HG03521 (cell line): ENCODE data around the gene KCNH5.

Experiments used
- ATAC-seq: cut with Tn5 transposase; IDR thresholded peaks from one replicate; pipeline ENCODE4 v1.9.1; 2021; ENCODE audit warnings: mild to moderate bottlenecking, moderate library complexity; ENCODE audit not compliant: unreplicated experiment

KCNH5 gene

GRCh38 chr14:63045234-63045611 lies at the start of gene KCNH5:
Gene KCNH5, minus strand, starts transcription at chr14:63045458. Its CDS starts 272 bp downstream, at chr14:63045186.
- ATAC-seq = peak; percentile 70

GRCh38 chr14:63091394-63091996 lies 46.2 kb upstream of the KCNH5 start:
- no peak for ATAC-seq

GRCh38 chr14:63088865-63089264 lies 43.6 kb upstream of the KCNH5 start:
- no peak for ATAC-seq

GRCh38 chr14:63078569-63078968 lies 33.3 kb upstream of the KCNH5 start:
- no peak for ATAC-seq

- no peak for ATAC-seq
Measured at GRCh38 chr14:63076488-63076887, 31.2 kb upstream of the KCNH5 start.

GRCh38 chr14:63055631-63056030 lies 10.4 kb upstream of the KCNH5 start:
- ATAC-seq = no peak

GRCh38 chr14:63051992-63052391 lies 6.7 kb upstream of the KCNH5 start:
- no peak for ATAC-seq

- no peak for ATAC-seq
Measured at GRCh38 chr14:63051301-63051700, 6.0 kb upstream of the KCNH5 start.

GRCh38 chr14:63050694-63051093 lies 5.4 kb upstream of the KCNH5 start:
- no peak for ATAC-seq

- no peak for ATAC-seq
Measured at GRCh38 chr14:63046339-63047268, 1.3 kb upstream of the KCNH5 start.

GRCh38 chr14:63045612-63046320 lies 508 bp upstream of the KCNH5 start:
- peak; percentile 12 for ATAC-seq

- no peak for ATAC-seq
Measured at GRCh38 chr14:63039866-63040265, 5.4 kb downstream of the KCNH5 start.

- ATAC-seq = no peak
Measured at GRCh38 chr14:63032641-63033040, 12.6 kb downstream of the KCNH5 start.

GRCh38 chr14:63032076-63032475 lies 13.2 kb downstream of the KCNH5 start:
- no peak for ATAC-seq

- no peak for ATAC-seq
Measured at GRCh38 chr14:63030113-63030512, 15.1 kb downstream of the KCNH5 start.

- no peak for ATAC-seq
Measured at GRCh38 chr14:63027719-63028118, 17.5 kb downstream of the KCNH5 start.

- ATAC-seq = no peak
Measured at GRCh38 chr14:63026491-63026890, 18.8 kb downstream of the KCNH5 start.

GRCh38 chr14:63014621-63015020 lies 30.6 kb downstream of the KCNH5 start:
- ATAC-seq = no peak

GRCh38 chr14:63012171-63012570 lies 33.1 kb downstream of the KCNH5 start:
- ATAC-seq = no peak

- no peak for ATAC-seq
Measured at GRCh38 chr14:63011623-63012022, 33.6 kb downstream of the KCNH5 start.

GRCh38 chr14:63009495-63009894 lies 35.8 kb downstream of the KCNH5 start:
- ATAC-seq = no peak

GRCh38 chr14:63006531-63006930 lies 38.7 kb downstream of the KCNH5 start:
- ATAC-seq = no peak
